IPS DF 6.9 (cell line): ENCODE measurements around the gene INTS7.

ENCODE experiments used
- DNase-seq: peaks from one replicate; pipeline ENCODE4 v3.0.0-alpha.2; 2013; ENCODE audit warnings: low read depth, low spot score
- H3K27ac ChIP-seq: one replicate; pipeline ENCODE4 v1.5.1; 2013; ENCODE audit warnings: low read length, control low read depth
- H3K27me3 ChIP-seq: 2 replicates; pipeline ENCODE4 v1.6.1; 2013; ENCODE audit warnings: mild to moderate bottlenecking, low read length; ENCODE audit not compliant: control insufficient read depth, insufficient read depth
- H3K36me3 ChIP-seq: 2 replicates; pipeline ENCODE4 v1.6.1; 2013; ENCODE audit warnings: low read length; ENCODE audit not compliant: control insufficient read depth, insufficient read depth
- H3K4me1 ChIP-seq: 2 replicates; pipeline ENCODE4 v1.6.1; 2013; ENCODE audit warnings: low read length; ENCODE audit not compliant: control insufficient read depth, insufficient read depth
- H3K4me3 ChIP-seq: 2 replicates; pipeline ENCODE4 v1.5.1; 2013; ENCODE audit warnings: mild to moderate bottlenecking, low read length
- H3K9me3 ChIP-seq: 2 replicates; pipeline ENCODE4 v1.6.1; 2013; ENCODE audit warnings: low read length, inconsistent platforms; ENCODE audit not compliant: control insufficient read depth, insufficient read depth
- WGBS: extraction: QIAGEN DNeasy Blood & Tissue Kit; methylation state at CpG from one replicate; pipeline ENCODE4 v1.1.7; 2013; ENCODE audit warnings: mixed read lengths, missing lambda C conversion rate; ENCODE audit not compliant: insufficient read length, insufficient coverage; 5-methylcytosine and 5-hydroxymethylcytosine counted together

Gene INTS7

DNA sequence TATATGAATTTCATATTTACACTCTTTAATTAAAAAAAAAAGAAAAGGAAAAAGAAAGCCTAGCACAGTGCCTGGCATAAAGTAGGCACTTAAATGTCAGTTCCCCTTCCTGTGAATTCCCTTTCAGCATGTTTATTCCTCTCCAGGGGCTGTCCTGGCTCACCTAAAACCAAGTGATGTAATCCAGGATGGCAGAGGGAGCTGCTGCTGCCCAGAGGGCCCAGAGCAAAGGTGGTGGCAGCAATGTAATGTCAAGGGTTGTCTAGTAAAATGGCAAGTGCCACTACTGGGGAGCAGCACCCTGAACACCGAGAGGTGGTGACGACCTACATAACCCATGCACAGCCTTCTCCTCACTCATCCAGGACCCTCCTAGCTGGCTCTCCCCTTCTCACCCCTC lies 126.4 kb downstream of the INTS7 start:
- Histone ChIP-seq H3K4me1 (no peaks in the 10 kb centered on the region), H3K27me3 (no peaks in the 10 kb centered on the region), H3K36me3 (no peaks in the 10 kb centered on the region), H3K4me3 (no peak overlapping the region), H3K27ac (no peak overlapping the region), H3K9me3 (no peaks in the 10 kb centered on the region)
- DNase-seq: no peak
- no CpG with 5 or more reads among the region's 2 CpGs for WGBS

DNA sequence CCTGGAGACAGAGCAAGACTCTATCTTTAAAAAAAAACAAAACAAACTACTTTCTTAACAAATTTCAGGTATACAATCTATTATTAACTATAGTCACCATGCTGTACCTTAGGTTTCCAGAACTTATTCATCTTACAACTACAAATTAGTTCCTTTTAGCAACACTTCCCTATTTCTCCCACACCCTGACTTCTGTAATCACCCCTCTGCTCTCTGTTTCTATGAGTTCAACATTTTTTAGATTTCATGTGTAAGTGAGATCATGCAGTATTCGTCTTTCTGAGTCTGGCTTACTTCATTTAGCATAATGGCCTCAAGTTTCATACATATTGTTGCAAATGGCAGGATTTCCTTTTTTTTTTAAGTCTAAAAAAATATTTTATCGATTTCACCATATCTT lies 126.9 kb downstream of the INTS7 start:
- DNase-seq: no peak
- Histone ChIP-seq H3K9me3 (no peaks in the 10 kb centered on the region), H3K4me1 (no peaks in the 10 kb centered on the region), H3K36me3 (no peaks in the 10 kb centered on the region), H3K27ac (no peak overlapping the region), H3K27me3 (no peaks in the 10 kb centered on the region), H3K4me3 (no peak overlapping the region)
- no CpG with 5 or more reads among the region's 2 CpGs for WGBS

DNA sequence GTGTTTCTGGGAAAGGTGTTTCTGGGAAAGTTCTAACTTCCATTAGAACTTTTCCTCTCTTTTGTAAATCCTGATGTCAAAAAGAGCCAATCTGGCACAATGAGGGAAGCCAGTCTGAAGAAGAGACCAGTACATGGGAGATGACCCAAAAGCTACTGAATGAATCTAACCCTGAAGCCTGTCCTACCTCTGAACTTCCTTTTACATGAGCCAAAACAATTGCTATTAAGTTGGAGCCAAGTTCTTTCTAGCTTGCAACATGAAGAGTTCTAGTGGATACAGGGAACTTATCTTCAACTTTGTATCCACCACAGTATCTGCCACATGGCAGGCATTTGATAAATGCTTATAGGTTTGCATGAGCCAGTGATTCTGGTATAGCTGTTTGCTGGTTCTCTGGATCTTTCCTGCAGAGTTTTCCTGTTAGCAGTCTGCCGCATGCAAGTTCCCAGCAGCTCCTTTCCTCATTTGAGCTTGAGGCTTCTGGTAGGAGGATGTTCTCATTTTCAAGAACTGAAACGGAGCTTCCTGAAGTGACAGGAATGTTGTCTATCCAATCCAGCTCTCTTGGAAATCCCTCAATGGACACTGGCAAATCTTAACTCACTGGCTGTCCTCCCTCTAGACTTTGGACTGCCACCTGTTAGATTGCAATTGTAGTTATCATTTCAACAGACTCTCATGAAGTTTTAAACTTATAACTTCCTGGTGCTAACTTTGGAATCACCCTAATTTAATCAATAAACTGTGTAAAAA lies 131.7 kb downstream of the INTS7 start:
- no peaks in the 10 kb centered on the region for H3K36me3 ChIP-seq
- WGBS: no CpG with 5 or more reads among the region's 2 CpGs

DNA sequence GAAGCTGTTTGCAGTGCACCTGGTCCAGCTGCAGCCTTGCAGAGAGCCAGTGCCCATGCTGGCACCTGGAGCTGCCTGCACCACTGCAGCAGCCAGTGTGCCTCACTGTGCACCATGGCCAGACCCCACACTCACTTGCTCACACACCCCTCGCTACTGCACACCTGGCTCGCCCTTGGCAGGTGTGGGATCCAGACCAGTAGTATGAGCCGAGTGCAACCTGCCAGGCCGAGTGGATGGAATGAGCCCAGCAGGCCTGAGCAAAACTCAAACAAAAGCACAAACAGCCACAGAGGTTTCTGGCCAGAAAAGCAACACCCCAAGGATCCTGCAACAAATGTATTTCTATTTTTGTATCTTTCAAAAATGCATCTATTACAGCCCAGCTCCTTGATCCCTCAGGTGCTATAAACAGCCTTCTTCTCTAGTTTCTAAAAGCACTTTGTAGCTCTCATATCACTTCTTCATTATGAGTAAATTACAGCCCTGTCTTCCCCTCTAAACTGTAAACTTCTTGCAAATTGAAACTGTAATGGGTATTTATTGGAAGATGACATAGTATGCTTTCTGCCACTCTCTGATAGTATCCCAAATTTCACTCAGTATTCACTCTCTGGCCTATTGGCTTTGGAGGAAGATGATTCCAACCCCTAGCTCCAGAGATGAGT lies 132.6 kb downstream of the INTS7 start:
- Histone ChIP-seq H3K27ac (no peak overlapping the region), H3K4me1 (no peaks in the 10 kb centered on the region), H3K27me3 (no peaks in the 10 kb centered on the region), H3K4me3 (no peak overlapping the region), H3K36me3 (no peaks in the 10 kb centered on the region), H3K9me3 (no peaks in the 10 kb centered on the region)
- DNase-seq: no peak
- no CpG with 5 or more reads among the region's 4 CpGs for WGBS

More for the DNA sequence above, 131.7 kb downstream of the INTS7 start:
- Histone ChIP-seq H3K9me3 (no peaks in the 10 kb centered on the region), H3K4me1 (no peaks in the 10 kb centered on the region), H3K27me3 (no peaks in the 10 kb centered on the region), H3K4me3 (no peak overlapping the region), H3K27ac (no peak overlapping the region)
- no peak for DNase-seq

DNA sequence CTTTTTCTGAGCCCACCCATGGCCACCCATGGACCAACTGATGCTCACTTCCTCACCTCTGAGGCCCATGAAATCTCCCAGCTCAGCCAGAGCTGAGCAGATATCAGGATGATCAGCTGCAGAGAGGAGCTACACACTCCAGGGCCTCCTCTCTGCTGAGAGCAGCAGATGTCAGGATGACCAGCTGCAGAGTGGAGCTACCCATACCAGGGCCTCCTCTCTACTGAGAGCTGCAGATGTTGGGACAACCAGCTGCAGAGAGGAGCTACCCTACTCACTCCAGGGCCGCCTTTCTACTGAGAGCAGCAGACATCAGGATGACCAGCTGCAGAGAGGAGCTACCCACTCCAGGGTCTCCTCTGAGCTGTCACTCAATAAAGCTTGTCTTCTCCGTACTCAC lies 133.4 kb downstream of the INTS7 start:
- Histone ChIP-seq H3K27me3 (no peaks in the 10 kb centered on the region), H3K27ac (no peak overlapping the region), H3K36me3 (no peaks in the 10 kb centered on the region), H3K4me3 (no peak overlapping the region), H3K9me3 (no peaks in the 10 kb centered on the region), H3K4me1 (no peaks in the 10 kb centered on the region)
- WGBS: no CpG with 5 or more reads among the region's 2 CpGs
- no peak for DNase-seq

DNA sequence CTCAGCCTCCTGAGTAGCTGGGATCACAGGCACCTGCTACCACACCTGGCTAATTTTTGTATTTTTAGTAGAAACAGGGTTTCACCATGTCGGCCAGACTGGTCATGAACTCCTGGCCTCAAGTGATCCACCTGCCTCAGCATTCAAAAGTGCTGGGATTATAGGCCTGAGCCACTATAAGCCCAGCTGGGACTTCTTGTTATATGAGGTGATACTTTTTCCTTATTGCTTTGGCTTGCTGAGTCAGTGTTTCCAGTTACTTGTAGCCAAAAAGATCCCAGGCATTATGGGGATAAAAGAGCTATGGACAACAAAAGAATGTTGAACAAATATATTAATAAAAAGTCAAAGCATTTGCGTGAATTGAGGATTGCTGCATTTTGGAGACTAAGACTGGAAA lies 134.9 kb downstream of the INTS7 start:
- no peak for DNase-seq
- Histone ChIP-seq H3K4me3 (no peak overlapping the region), H3K27ac (no peak overlapping the region), H3K4me1 (no peaks in the 10 kb centered on the region), H3K27me3 (no peaks in the 10 kb centered on the region), H3K36me3 (no peaks in the 10 kb centered on the region), H3K9me3 (no peaks in the 10 kb centered on the region)
- no CpG with 5 or more reads among the region's 2 CpGs for WGBS

DNA sequence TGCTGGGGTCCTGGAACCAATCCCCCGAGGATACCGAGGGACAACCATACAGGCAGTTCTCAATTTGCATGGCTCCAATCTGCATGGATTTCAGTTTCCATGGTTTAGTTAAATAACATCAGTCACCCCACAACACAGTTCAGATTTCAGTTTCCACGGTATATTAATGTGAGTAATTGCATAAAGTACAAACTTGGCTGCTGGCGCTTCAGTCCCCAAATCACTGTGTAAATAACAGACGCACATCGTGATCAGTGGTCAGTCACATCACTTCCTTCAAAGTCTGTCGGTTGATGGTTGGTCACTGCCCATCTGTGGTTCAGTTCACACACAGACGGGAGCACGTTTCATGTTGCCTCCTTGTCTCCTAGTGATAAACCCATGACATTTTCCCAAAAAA lies 138.4 kb downstream of the INTS7 start:
- Histone ChIP-seq H3K4me1 (no peaks in the 10 kb centered on the region), H3K9me3 (no peaks in the 10 kb centered on the region), H3K27ac (no peak overlapping the region), H3K4me3 (no peak overlapping the region), H3K36me3 (no peaks in the 10 kb centered on the region), H3K27me3 (no peaks in the 10 kb centered on the region)
- no CpG with 5 or more reads among the region's 9 CpGs for WGBS
- no peak for DNase-seq

DNA sequence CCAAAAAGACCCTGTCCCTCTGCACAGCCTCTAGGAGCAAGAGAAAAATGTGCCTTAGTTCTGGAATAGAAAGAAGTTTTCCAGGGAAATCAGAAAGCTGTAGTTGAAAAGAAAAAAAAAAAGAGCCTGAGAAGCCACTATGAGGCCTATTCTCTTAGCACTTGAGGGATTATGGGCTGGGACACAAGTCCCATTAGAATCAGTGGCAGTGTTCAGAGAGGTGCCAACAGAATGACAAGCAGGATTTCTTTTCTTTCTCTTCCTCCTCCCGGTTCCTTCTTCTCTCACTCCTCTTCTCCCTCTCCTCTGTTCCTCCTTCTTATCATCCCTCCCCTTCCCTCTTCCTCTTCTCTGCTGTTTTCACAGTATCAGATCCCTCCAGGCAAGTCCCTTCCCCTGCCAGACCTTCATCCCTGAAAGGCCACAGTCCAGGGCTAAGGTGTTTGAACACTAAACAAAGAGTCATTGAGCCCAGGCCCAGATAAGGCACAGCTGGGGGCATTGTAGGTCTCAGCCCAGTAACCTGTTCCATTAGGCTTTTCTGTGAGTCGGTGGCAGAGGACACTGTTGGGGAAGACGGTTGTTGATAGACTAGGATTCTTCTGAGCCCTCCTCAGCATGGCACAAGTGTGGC lies 140.1 kb downstream of the INTS7 start:
- Histone ChIP-seq H3K27ac (no peak overlapping the region), H3K27me3 (no peaks in the 10 kb centered on the region), H3K4me3 (no peak overlapping the region), H3K36me3 (no peaks in the 10 kb centered on the region), H3K4me1 (no peaks in the 10 kb centered on the region), H3K9me3 (no peaks in the 10 kb centered on the region)
- DNase-seq: no peak
- WGBS: no CpG with 5 or more reads among the region's 3 CpGs

DNA sequence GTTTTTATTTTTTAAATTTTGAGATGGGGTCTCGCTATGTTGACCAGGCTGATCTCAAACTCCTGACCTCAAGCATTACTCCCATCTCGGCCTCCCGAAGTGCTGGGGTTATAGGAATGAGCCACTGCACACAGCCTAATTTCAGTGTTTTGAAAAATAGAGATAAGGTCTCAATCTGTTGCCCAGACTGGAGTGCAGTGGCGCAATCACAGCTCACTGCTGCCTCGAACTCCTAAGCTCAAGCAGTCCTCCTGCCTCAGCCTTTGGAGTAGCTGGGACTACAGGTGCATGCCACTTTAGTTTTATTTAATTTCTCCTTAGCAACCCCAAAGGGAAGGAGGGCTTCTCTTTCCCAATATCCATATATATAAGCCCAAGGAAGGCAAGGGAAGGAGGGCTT lies 141.0 kb downstream of the INTS7 start:
- no peak overlapping the region for H3K27ac ChIP-seq
- H3K4me1 ChIP-seq: no peaks in the 10 kb centered on the region
- WGBS: no CpG with 5 or more reads among the region's 5 CpGs
- DNase-seq: no peak
- H3K36me3 ChIP-seq: no peaks in the 10 kb centered on the region
- no peaks in the 10 kb centered on the region for H3K9me3 ChIP-seq
- no peaks in the 10 kb centered on the region for H3K27me3 ChIP-seq
- no peak overlapping the region for H3K4me3 ChIP-seq

DNA sequence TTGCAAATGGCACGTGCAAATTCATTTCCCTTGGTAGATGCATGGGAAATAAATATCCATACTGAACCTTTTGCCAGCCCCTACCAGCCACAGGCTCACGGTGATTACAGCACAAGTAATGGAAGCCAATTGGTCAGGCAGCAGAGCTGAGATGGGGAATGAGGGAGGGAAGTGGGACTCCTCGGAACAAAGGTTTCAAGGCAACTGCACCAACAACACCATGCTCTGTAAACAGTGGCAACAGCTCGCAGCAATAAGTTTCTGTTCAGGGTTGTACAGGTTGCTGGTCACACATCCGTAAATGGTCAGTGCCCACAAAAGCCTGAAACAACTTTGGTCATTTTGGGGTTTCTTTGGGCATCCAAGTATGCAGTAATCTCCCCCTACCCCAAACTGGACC lies 142.1 kb downstream of the INTS7 start:
- no peak for DNase-seq
- no peaks in the 10 kb centered on the region for H3K4me1 ChIP-seq
- H3K27ac ChIP-seq: no peak overlapping the region
- WGBS: no CpG with 5 or more reads among the region's 5 CpGs
- no peak overlapping the region for H3K4me3 ChIP-seq
- H3K36me3 ChIP-seq: no peaks in the 10 kb centered on the region
- H3K27me3 ChIP-seq: no peaks in the 10 kb centered on the region
- H3K9me3 ChIP-seq: no peaks in the 10 kb centered on the region
